DOHH2 (cell line): ENCODE results near the gene MYOF.

ENCODE experiments used
- H3F3A ChIP-seq: fragments of 200-600 bp; sonication (generic), shearing (Covaris generic); 2 replicates; pipeline ENCODE4 v1.6.0; 2016; ENCODE audit warnings: antibody characterized with exemption, mild to moderate bottlenecking; ENCODE audit not compliant: control insufficient read depth, insufficient read depth
- H3K27ac ChIP-seq: fragments of 200-600 bp; sonication (generic); 2 replicates; pipeline ENCODE4 v1.5.1; 2014; ENCODE audit warnings: low read depth, mild to moderate bottlenecking, low read length, moderate library complexity
- H3K27me3 ChIP-seq: fragments of 200-600 bp; sonication (generic); 2 replicates; pipeline ENCODE4 v1.6.1; 2014; ENCODE audit warnings: mild to moderate bottlenecking, low read length, mixed read lengths; ENCODE audit not compliant: control insufficient read depth
- H3K36me3 ChIP-seq: fragments of 200-600 bp; sonication (generic); 2 replicates; pipeline ENCODE4 v1.6.1; 2014; ENCODE audit warnings: mild to moderate bottlenecking, low read length, moderate library complexity, mixed read lengths; ENCODE audit not compliant: control insufficient read depth
- H3K4me1 ChIP-seq: fragments of 200-600 bp; sonication (generic); 2 replicates; pipeline ENCODE4 v1.6.1; 2014; ENCODE audit warnings: mild to moderate bottlenecking, low read length, mixed read lengths; ENCODE audit not compliant: control insufficient read depth
- H3K4me2 ChIP-seq: fragments of 200-600 bp; sonication (generic); 2 replicates; pipeline ENCODE4 v1.6.0; 2014; ENCODE audit warnings: mild to moderate bottlenecking, low read length, moderate library complexity
- H3K4me3 ChIP-seq: fragments of 200-600 bp; sonication (generic); 2 replicates; pipeline ENCODE4 v1.5.1; 2014; ENCODE audit warnings: mild to moderate bottlenecking, low read length, mixed read lengths
- H3K79me2 ChIP-seq: fragments of 200-600 bp; sonication (generic); 2 replicates; pipeline ENCODE4 v1.6.1; 2014; ENCODE audit warnings: mild to moderate bottlenecking, low read length, mixed read lengths; ENCODE audit not compliant: control insufficient read depth
- H3K9me2 ChIP-seq: fragments of 200-600 bp; sonication (generic); replicated peaks from 2 replicates; pipeline ENCODE4 v1.6.1; 2014; ENCODE audit warnings: mild to moderate bottlenecking, low read length, mixed read lengths; ENCODE audit not compliant: control insufficient read depth
- H3K9me3 ChIP-seq: fragments of 200-600 bp; sonication (generic); 2 replicates; pipeline ENCODE4 v1.6.1; 2014; ENCODE audit warnings: antibody characterized with exemption, low read length, mixed read lengths; ENCODE audit not compliant: control insufficient read depth, insufficient read depth
- H4K20me1 ChIP-seq: fragments of 200-600 bp; sonication (generic); 2 replicates; pipeline ENCODE4 v1.6.0; 2014; ENCODE audit warnings: low read depth, mild to moderate bottlenecking, antibody characterized with exemption, low read length, moderate library complexity; ENCODE audit not compliant: control insufficient read depth, insufficient read depth
- EZH2phosphoT487 ChIP-seq: fragments of 200-600 bp; sonication (generic); IDR thresholded peaks from 2 replicates; pipeline ENCODE4 v1.6.1; 2017; ENCODE audit warnings: borderline replicate concordance, mild to moderate bottlenecking, antibody characterized with exemption, low read length, moderate library complexity, mixed read lengths
- TF ChIP-seq, protein P1 (sequence below): fragments of 200-600 bp; sonication (generic); IDR thresholded peaks from one replicate; pipeline ENCODE4 v1.5.1; 2014; ENCODE audit warnings: antibody characterized with exemption, mild to moderate bottlenecking, low read depth, low read length; ENCODE audit not compliant: poor library complexity, severe bottlenecking

The MYOF gene

DNA sequence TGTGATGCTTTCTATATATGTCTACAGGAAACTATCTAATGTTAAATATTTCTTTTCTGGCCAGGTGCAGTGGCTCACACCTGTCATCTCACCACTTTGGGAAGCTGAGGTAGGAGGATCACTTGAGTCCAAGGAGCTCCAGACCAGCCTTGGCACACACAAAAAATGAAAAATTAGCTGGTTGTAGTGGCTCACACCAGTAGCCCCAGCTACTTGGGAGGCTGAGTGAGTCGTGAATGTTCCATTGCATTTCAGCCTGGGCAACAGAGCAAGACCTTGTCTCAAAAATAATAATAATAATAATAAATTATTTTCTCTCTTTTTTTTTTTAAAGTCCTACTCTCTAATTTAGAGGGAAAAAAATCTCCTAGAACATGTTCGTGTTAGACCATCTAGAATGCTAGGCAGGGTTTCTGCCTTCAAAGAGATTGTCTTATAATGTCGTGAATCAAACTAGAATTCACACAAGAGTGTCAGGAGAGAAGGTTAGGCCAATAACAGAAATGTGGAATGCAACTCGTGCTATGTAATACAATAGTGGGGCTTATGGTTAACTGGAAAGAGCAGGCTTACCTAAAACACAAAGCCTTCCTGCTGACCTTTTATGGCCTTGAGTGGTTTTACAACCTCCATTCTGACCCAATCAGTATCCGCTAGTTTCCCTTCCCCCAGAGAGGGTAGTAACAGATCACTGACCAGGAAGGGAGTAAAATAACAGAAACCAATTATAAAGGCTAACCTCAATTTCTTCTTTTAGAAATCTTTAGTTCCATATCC, 46.3 kb downstream of the MYOF start:
- H3K27ac ChIP-seq: no peak overlapping the region
- no peaks in the 10 kb centered on the region for H4K20me1 ChIP-seq
- H3K36me3 ChIP-seq: no peaks in the 10 kb centered on the region
- no peaks in the 10 kb centered on the region for H3K79me2 ChIP-seq
- no peaks in the 10 kb centered on the region; the same call in 1 of the 2 replicates for H3K27me3 ChIP-seq
- H3K4me2 ChIP-seq: no peak overlapping the region
- no peaks in the 10 kb centered on the region for H3K9me3 ChIP-seq
- H3F3A ChIP-seq: no peaks in the 10 kb centered on the region
- TF ChIP-seq, protein P1, sequence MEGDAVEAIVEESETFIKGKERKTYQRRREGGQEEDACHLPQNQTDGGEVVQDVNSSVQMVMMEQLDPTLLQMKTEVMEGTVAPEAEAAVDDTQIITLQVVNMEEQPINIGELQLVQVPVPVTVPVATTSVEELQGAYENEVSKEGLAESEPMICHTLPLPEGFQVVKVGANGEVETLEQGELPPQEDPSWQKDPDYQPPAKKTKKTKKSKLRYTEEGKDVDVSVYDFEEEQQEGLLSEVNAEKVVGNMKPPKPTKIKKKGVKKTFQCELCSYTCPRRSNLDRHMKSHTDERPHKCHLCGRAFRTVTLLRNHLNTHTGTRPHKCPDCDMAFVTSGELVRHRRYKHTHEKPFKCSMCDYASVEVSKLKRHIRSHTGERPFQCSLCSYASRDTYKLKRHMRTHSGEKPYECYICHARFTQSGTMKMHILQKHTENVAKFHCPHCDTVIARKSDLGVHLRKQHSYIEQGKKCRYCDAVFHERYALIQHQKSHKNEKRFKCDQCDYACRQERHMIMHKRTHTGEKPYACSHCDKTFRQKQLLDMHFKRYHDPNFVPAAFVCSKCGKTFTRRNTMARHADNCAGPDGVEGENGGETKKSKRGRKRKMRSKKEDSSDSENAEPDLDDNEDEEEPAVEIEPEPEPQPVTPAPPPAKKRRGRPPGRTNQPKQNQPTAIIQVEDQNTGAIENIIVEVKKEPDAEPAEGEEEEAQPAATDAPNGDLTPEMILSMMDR: no peak
- TF ChIP-seq EZH2phosphoT487: no peak
- H3K9me2 ChIP-seq: no peaks in the 10 kb centered on the region
- no peaks in the 10 kb centered on the region for H3K4me1 ChIP-seq
- H3K4me3 ChIP-seq: no peak overlapping the region

- TF ChIP-seq EZH2phosphoT487: no peak
- TF ChIP-seq, protein P1: no peak
- H3K79me2 ChIP-seq: no peaks in the 10 kb centered on the region
- H3K4me2 ChIP-seq: no peak overlapping the region
- H3K36me3 ChIP-seq: no peaks in the 10 kb centered on the region
- no peaks in the 10 kb centered on the region for H3K9me3 ChIP-seq
- no peaks in the 10 kb centered on the region for H3K4me1 ChIP-seq
- no peaks in the 10 kb centered on the region for H3F3A ChIP-seq
- no peak overlapping the region for H3K4me3 ChIP-seq
- H3K27ac ChIP-seq: no peak overlapping the region
- H3K9me2 ChIP-seq: no peaks in the 10 kb centered on the region
- H4K20me1 ChIP-seq: no peaks in the 10 kb centered on the region
- no peaks in the 10 kb centered on the region; the same call in 1 of the 2 replicates for H3K27me3 ChIP-seq
These were observed 47.1 kb downstream of the MYOF start for GRCh38 chr10:93434991-93435491.

DNA sequence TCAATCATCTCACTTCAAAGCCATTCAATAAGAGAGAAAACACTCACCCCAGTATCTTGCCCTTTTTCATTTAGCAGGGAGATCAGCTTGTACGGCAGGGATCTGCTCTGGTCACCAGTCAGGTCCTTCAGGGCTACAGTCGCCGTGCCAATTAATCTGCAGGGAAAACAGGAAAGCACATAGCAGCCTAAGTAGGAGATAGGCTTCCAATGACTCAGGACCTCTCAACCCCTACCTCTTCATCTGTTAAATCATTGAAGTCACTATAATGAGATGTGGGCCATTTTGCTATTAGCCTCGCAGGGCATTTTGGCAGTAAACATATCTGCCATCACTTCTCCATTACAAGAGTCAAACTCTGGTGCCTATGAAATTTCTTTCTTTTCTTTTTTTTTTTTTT, 50.8 kb downstream of the MYOF start:
- Histone ChIP-seq H3K9me2 (no peaks in the 10 kb centered on the region), H3K4me2 (no peak overlapping the region), H3K4me1 (peaks cover 6% of the 10 kb centered on the region), H4K20me1 (no peaks in the 10 kb centered on the region), H3K36me3 (no peaks in the 10 kb centered on the region), H3K27me3 (peaks cover 4% of the 10 kb centered on the region; the same call in 1 of the 2 replicates), H3K4me3 (no peak overlapping the region), H3K27ac (no peak overlapping the region), H3K9me3 (no peaks in the 10 kb centered on the region), H3K79me2 (no peaks in the 10 kb centered on the region), H3F3A (no peaks in the 10 kb centered on the region)
- TF ChIP-seq, protein P1: no peak
- TF ChIP-seq EZH2phosphoT487: no peak
